ENCODE data around the gene IGFBP6.
"Not testable (repeated sequence)": the region's sequence is repeated elsewhere in the genome, so short reads cannot be mapped to it uniquely, and the experiment has no call there.

IGFBP6 gene

DNA sequence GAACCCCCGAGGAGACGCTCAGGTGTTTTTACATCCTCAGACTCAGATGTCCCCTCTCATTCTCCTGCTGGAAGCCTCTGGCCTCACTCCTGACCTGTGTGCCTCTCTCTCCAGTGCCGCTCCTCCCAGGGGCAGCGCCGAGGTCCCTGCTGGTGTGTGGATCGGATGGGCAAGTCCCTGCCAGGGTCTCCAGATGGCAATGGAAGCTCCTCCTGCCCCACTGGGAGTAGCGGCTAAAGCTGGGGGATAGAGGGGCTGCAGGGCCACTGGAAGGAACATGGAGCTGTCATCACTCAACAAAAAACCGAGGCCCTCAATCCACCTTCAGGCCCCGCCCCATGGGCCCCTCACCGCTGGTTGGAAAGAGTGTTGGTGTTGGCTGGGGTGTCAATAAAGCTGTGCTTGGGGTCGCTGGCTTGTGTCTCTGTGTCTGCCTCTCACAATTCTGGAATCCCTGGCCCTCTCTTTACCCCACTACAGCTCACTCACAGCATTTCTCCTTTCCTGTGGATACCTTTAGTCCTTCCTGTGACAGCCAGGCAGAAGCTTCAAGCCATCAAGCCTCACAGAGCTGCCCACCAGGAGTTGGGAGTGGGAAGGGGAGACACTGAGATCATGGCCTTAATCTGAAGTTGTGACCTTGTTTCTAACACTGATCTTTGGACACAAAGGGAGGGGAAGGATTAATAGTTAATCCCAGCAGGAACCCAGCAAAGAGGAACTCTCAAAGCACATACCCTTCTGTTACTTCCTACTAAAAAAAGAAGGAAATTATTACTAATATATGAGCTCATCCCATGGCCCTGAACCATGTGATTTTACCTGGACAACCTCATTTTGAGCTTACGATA, 4.7 kb downstream of the IGFBP6 start:
- no peaks in the 10 kb centered on the region for H3K9me3 Mint-ChIP-seq
- ATAC-seq (replicated peaks) (no peak), DNase-seq (no peak)
- peak overlapping the region; percentile 88 to 91 for H3K27ac Mint-ChIP-seq
- H3K27me3 Mint-ChIP-seq, result no peaks in the 10 kb centered on the region
- peaks cover 3% of the 10 kb centered on the region for H3K36me3 Mint-ChIP-seq (ENCODE audit: insufficient read depth)
- H3K4me1 Mint-ChIP-seq (ENCODE audit: low read depth in 2 of 2), result peaks cover 46 to 51% of the 10 kb centered on the region in 2 donors
- H3K4me3 Mint-ChIP-seq, result peak overlapping the region; percentile 67 to 71

DNA sequence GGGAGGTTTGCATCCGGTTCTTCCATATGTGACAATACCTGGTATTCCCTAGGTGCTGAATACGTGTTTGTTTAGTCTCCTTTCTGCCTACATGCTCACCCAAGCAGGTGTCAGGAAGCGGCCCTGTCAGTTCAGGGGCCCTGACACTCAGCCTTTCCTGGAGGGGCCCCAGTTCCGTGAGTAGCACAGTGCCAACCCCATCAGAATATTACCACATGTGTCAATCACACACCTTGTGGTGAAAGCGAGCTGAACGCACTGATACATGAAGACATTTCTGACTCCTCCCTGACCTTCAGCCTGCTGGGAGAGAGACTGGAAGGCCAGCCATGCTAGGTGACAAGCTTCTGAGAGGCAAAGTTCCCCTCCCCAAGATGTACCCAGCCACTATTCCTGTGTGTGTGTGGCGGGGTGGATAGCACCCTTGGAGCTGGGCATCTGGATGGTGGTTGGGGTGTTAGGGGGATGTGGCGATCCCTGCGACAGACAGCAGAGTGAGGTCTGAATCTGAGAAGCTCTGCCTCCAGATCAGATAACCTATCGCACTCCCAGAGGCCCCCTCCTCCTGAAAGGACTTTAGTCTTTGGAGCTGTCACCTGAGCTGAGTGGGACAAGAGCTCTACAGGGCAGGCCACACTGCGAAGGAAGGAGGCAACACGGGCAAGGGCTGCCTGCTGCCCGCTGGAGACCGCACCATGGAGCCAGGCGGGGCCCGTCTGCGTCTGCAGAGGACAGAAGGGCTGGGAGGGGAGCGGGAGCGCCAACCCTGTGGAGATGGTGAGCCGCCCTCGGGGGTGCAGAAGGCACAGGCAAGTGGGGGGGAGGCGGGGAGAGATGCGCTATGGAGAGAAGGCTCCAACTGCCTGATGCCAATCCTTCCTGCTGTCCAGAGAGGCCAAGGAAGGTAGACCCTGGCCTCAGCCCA, 5.7 kb downstream of the IGFBP6 start, which contains the start of gene SOAT2:
TSS of gene SOAT2 (plus strand) at position 604 of the 925 bp plus-strand sequence. CDS start at position 696, 92 bp downstream.
- Mint-ChIP-seq H3K4me1 (ENCODE audit: low read depth in 2 of 2) (peaks cover 41 to 48% of the 10 kb centered on the region in 2 donors), H3K27me3 (no peaks in the 10 kb centered on the region), H3K36me3 (ENCODE audit: insufficient read depth) (peaks cover 3% of the 10 kb centered on the region), H3K27ac (peak within 1 kb of the TSS; percentile 88 to 91), H3K9me3 (no peaks in the 10 kb centered on the region), H3K4me3 (peak within 1 kb of the TSS; percentile 67 to 71)
- ATAC-seq (replicated peaks), result peak; percentile 76
- peak; percentile 40 to 42 (median 41) for DNase-seq

DNA sequence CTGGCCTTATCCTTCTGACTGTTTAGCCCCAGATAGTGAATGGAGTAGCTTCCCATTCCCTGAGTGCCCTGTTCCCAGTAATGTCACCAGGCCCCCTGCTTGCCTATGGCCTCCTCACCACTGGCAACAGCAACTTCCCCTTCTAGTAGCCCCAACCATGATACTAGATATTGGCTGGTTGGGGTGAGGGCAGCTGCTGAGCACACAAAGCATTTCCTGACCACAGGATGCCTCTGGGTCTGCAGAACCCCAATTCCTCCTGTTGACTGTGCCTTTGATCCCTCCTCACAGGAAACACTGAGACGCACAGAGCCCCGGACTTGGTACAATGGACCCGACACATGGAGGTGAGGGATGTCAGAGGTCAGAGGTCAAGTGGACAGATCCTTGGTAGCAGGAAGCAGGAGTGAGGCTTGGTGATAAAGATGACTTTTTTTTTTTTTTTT, 6.4 kb downstream of the IGFBP6 start:
- DNase-seq (peak in 2 of 3 experiments; percentile 15 to 22), ATAC-seq (replicated peaks) (peak; percentile 42)
- Mint-ChIP-seq H3K27ac (peak overlapping the region; percentile 88 to 91), H3K36me3 (ENCODE audit: insufficient read depth) (peaks cover 3% of the 10 kb centered on the region), H3K4me1 (ENCODE audit: low read depth in 2 of 2) (peaks cover 34 to 41% of the 10 kb centered on the region in 2 donors), H3K9me3 (no peaks in the 10 kb centered on the region), H3K4me3 (peak overlapping the region; percentile 67 to 71), H3K27me3 (no peaks in the 10 kb centered on the region)

DNA sequence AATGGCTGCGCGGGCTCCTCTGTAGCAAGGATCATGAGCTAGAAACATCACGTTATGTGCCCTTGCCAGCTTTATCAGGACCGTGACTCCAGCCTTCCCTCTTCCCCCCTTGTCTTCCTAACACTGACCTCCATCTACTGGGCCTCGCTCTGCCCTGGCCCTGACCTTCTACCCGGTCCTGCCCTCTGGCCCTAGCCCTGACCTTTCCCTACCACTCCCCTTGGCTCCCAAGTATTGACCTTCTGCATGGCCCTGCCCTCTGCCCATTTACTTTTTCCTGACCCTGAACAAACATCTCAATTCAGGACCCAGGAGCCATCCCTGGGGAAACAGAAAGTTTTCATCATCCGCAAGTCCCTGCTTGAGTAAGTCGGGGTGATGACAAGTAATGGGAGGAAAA, 7.8 kb downstream of the IGFBP6 start:
- peaks cover 27 to 35% of the 10 kb centered on the region in 2 donors for H3K4me1 Mint-ChIP-seq (ENCODE audit: low read depth in 2 of 2)
- peaks cover 3% of the 10 kb centered on the region for H3K36me3 Mint-ChIP-seq (ENCODE audit: insufficient read depth)
- DNase-seq (no peak), ATAC-seq (replicated peaks) (no peak)
- H3K27me3 Mint-ChIP-seq, result no peaks in the 10 kb centered on the region
- H3K27ac Mint-ChIP-seq, result peak overlapping the region in 1 of 2 donors; percentile 88
- no peak overlapping the region for H3K4me3 Mint-ChIP-seq
- no peaks in the 10 kb centered on the region for H3K9me3 Mint-ChIP-seq

DNA sequence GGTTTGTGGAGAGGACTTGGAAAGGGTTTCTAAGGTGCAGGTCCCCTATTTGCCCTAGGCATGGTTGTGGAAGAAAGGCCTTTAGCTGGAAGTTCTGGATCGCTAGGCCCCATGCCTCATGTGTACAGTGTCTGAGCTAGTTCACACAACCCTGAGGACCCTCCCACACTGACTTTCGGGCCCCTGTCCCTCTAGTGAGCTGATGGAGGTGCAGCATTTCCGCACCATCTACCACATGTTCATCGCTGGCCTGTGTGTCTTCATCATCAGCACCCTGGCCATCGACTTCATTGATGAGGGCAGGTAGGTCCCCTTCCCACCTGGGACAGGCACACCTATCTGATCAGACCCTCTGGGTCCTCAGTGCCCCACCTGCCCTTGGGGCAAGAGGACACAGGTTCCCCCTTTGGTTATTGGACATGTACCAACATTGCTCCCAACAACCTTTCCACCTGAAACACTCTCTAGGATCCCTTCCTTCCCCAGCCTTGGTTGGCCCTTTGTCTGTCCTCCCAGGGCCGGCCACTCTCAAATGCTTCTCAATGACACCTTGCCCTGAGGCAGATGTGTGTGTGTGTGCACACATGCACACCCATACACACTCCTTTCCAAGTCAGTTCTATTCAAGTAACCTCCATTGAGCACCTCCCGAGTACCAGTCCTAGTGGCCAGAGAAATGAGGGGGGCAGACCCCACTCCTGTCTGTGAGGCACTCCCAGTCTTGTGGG, 8.4 kb downstream of the IGFBP6 start:
- Mint-ChIP-seq H3K27ac (peak overlapping the region in 1 of 2 donors; percentile 88), H3K9me3 (no peaks in the 10 kb centered on the region), H3K4me3 (no peak overlapping the region), H3K27me3 (no peaks in the 10 kb centered on the region), H3K36me3 (ENCODE audit: insufficient read depth) (peaks cover 3% of the 10 kb centered on the region), H3K4me1 (ENCODE audit: low read depth in 2 of 2) (peaks cover 25 to 35% of the 10 kb centered on the region in 2 donors)
- DNase-seq (no peak), ATAC-seq (replicated peaks) (no peak)

DNA sequence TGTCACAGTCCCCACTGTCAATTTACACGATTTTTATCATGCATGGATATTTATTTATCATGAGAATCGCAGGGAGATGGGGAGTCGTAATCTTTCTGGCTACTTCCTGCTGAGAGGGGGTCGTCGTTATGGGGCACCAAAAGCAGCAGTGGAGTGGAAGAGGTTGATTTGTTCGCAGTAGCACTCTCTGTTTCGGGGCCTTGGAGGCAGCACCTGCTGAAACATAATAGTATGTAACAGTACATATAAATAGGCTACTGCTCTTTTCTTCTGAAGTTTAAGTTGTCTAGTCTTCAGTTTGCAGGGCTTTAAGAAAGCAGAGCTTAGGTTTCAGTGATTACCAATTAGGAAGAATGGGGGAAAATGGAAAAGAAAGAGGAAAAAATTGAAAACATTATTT, 9.7 kb downstream of the IGFBP6 start:
- Mint-ChIP-seq H3K4me3 (no peak overlapping the region), H3K27me3 (no peaks in the 10 kb centered on the region), H3K36me3 (ENCODE audit: insufficient read depth) (peaks cover 3% of the 10 kb centered on the region), H3K4me1 (ENCODE audit: low read depth in 2 of 2) (peaks cover 23 to 29% of the 10 kb centered on the region in 2 donors), H3K27ac (no peak overlapping the region), H3K9me3 (no peaks in the 10 kb centered on the region)
- no peak for ATAC-seq (replicated peaks)
- no peak for DNase-seq

DNA sequence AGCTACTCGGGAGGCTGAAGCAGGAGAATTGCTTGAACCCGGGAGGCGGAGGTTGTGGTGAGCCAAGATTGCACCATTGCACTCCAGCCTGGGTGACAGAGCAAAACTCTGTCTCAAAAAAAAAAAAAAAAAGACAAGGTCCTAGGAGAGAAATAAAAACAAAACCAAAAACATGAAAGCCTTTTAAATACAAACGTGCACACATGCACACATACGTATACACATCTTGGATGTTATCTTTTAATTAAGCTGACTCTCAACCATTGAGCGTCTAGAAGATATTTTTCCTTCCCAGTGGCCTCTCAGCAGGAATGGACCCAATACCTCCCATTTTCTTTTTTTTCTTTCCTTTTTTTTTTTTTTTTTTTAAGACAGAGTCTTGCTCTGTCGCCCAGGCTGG, 15.0 kb downstream of the IGFBP6 start:
- not testable (repeated sequence) for H3K4me1 Mint-ChIP-seq (ENCODE audit: low read depth in 2 of 2); ATAC-seq (replicated peaks); DNase-seq; H3K9me3 Mint-ChIP-seq; H3K27ac Mint-ChIP-seq; H3K4me3 Mint-ChIP-seq; H3K27me3 Mint-ChIP-seq; H3K36me3 Mint-ChIP-seq (ENCODE audit: insufficient read depth)

DNA sequence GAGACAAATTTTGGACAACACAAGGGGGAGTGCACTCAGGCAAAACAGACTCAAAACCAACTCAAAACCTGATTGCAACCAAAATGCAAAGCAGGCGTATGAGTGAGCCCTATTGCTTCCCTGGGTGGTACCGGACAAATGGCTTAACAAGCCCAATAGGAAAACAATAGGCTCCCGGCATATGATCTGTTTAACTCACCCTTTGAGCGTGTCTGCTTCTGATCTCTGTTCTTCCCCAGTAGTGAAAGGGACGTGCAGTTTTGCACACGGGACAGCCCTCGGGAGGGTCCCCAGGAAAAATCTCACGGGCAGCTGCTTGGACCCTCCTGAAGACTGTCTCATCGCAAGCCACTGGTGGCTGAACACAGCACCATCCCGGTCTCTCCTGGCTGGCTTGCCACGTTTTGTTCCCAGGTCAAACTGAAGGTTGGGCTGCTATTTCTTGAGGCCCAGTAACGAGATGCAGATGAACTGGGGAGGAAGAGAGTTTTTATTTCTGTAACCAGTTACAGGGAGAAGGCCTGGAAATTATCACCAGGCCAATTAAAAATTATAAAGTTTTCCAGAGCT, 15.8 kb downstream of the IGFBP6 start:
- DNase-seq, result no peak
- H3K36me3 Mint-ChIP-seq (ENCODE audit: insufficient read depth), result no peaks in the 10 kb centered on the region
- no peaks in the 10 kb centered on the region for H3K9me3 Mint-ChIP-seq
- H3K27me3 Mint-ChIP-seq, result no peaks in the 10 kb centered on the region
- ATAC-seq (replicated peaks), result no peak
- H3K4me3 Mint-ChIP-seq, result no peak overlapping the region
- no peaks in the 10 kb centered on the region for H3K4me1 Mint-ChIP-seq (ENCODE audit: low read depth in 2 of 2)
- no peak overlapping the region for H3K27ac Mint-ChIP-seq

DNA sequence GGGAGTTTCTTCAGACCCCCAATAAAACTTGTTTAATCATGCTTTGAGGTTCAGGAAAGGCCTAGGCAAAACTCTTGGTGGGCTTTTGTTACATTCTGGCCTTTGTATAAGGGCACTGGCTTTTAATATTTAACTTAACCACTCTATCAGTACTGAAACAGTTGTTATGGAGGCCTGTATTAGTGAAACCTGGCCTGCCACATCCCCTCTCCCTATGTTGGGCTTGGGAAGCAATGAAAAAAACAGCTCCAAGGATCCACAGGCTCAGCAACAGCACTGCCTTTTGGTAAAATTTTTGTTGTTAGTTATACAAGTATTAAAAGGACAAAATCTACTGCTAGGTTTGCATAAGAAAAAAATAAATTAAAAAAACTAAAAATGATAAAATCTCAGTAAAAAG, 16.5 kb downstream of the IGFBP6 start:
- H3K4me3 Mint-ChIP-seq, result no peak overlapping the region
- H3K27ac Mint-ChIP-seq, result no peak overlapping the region
- no peaks in the 10 kb centered on the region for H3K36me3 Mint-ChIP-seq (ENCODE audit: insufficient read depth)

DNA sequence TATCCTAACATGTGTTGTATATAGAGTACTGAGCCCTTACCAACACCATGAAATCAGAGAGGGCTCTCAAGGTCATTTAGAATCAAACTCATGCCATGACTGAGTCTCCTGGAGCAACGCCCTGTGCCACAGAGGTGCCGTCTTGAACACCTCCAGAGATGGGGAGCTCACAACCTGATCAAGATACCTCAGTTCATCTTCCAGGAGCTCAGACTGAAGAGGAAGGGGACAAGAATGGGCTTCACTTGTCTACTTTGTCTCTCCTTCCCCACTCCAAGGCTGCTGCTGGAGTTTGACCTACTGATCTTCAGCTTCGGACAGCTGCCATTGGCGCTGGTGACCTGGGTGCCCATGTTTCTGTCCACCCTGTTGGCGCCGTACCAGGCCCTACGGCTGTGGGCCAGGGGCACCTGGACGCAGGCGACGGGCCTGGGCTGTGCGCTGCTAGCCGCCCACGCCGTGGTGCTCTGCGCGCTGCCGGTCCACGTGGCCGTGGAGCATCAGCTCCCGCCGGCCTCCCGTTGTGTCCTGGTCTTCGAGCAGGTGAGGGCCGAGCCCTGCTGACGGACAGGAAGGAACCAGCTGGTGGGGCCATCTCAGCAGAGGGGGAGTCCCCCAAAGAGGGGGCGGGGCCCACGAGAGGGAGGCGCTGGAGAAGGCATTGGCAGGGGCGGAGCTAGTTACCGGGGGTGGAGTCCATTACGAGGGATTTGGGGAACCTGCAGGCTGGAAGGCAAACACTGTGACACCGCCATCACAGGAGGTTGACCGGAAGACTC, 17.8 kb downstream of the IGFBP6 start:
- no peak for DNase-seq
- no peaks in the 10 kb centered on the region for H3K36me3 Mint-ChIP-seq (ENCODE audit: insufficient read depth)
- no peak overlapping the region for H3K4me3 Mint-ChIP-seq
- H3K4me1 Mint-ChIP-seq (ENCODE audit: low read depth in 2 of 2), result no peaks in the 10 kb centered on the region
- no peak for ATAC-seq (replicated peaks)
- no peaks in the 10 kb centered on the region for H3K27me3 Mint-ChIP-seq
- no peaks in the 10 kb centered on the region for H3K9me3 Mint-ChIP-seq
- no peak overlapping the region for H3K27ac Mint-ChIP-seq

More for the DNA sequence above, 16.5 kb downstream of the IGFBP6 start:
- DNase-seq (no peak), ATAC-seq (replicated peaks) (no peak)
- no peaks in the 10 kb centered on the region for H3K9me3 Mint-ChIP-seq
- H3K4me1 Mint-ChIP-seq (ENCODE audit: low read depth in 2 of 2), result no peaks in the 10 kb centered on the region
- no peaks in the 10 kb centered on the region for H3K27me3 Mint-ChIP-seq

DNA sequence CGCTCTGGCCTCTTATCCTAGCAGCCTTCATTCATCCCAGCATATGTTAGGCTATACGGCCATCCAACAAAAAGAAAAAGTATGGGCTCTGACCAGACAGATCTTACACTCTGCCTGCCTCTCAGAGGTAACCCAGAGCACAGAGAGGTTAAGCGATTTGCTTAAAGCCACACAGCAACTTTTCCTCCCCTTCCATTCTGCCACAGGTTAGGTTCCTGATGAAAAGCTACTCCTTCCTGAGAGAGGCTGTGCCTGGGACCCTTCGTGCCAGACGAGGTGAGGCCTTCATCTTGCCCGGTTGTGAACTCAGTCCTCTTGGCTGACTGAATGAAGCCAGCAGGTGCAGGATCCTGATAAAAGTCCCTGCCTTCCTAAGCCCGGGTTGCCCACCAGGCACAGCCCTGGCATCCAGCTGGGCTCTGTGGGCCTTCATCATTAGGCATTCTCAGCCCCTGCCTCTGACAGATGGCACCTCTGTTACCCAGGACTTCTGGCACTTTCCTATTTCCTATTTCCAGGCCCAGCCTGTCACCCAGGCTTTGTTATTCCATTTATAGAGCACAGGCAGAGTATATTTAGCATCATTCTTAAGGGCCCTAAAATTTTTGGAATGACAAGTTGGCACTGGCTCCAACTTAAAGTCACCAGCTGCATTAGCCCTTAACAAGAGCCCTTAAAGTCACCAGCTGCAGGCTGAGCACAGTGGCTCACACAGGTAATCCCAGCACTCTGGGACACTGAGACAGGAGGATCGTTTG, 18.6 kb downstream of the IGFBP6 start:
- Mint-ChIP-seq H3K9me3 (no peaks in the 10 kb centered on the region), H3K4me1 (ENCODE audit: low read depth in 2 of 2) (no peaks in the 10 kb centered on the region), H3K4me3 (no peak overlapping the region), H3K27me3 (no peaks in the 10 kb centered on the region), H3K36me3 (ENCODE audit: insufficient read depth) (no peaks in the 10 kb centered on the region), H3K27ac (peak overlapping the region in 1 of 2 donors; percentile 35)
- no peak for ATAC-seq (replicated peaks)
- DNase-seq, result no peak
